ENCODE measurements around the gene LSP1. TPM values are rescaled to one million over a fixed set of nuclear protein-coding genes. Genes with fewer than 3 reads are reported as not detected.

Gene LSP1
- total RNA-seq, 1 donor from 2014 or later, result 2.5 TPM

- Mint-ChIP-seq H3K4me3 (ENCODE audit: unreplicated experiment) (no peak overlapping the region), H3K27me3 (ENCODE audit: unreplicated experiment) (peaks cover under 1% of the 10 kb centered on the region), H3K4me1 (ENCODE audit: low read depth, unreplicated experiment) (no peaks in the 10 kb centered on the region), H3K9me3 (ENCODE audit: unreplicated experiment) (no peaks in the 10 kb centered on the region), H3K36me3 (ENCODE audit: unreplicated experiment) (no peaks in the 10 kb centered on the region), H3K27ac (ENCODE audit: unreplicated experiment) (no peak overlapping the region)
- TF ChIP-seq CTCF (IDR thresholded peaks at IDR 0.05; ENCODE audit: partially characterized antibody, unreplicated experiment), result no peak
- DNase-seq, result no peak
These were observed 35.9 kb downstream of the LSP1 start for GRCh38 chr11:1888811-1889210.

- no peaks in the 10 kb centered on the region for H3K4me1 Mint-ChIP-seq (ENCODE audit: low read depth, unreplicated experiment)
- H3K36me3 Mint-ChIP-seq (ENCODE audit: unreplicated experiment), result no peaks in the 10 kb centered on the region
- no peak for DNase-seq
These were observed 36.5 kb downstream of the LSP1 start for GRCh38 chr11:1889224-1889930.

GRCh38 chr11:1889941-1890855 lies 37.3 kb downstream of the LSP1 start:
- H3K27ac Mint-ChIP-seq (ENCODE audit: unreplicated experiment), result no peak overlapping the region
- no peaks in the 10 kb centered on the region for H3K36me3 Mint-ChIP-seq (ENCODE audit: unreplicated experiment)
- TF ChIP-seq CTCF (IDR thresholded peaks at IDR 0.05; ENCODE audit: partially characterized antibody, unreplicated experiment), result no peak
- peaks cover 2% of the 10 kb centered on the region for H3K9me3 Mint-ChIP-seq (ENCODE audit: unreplicated experiment)
- H3K4me3 Mint-ChIP-seq (ENCODE audit: unreplicated experiment), result no peak overlapping the region
- DNase-seq, result no peak
- H3K4me1 Mint-ChIP-seq (ENCODE audit: low read depth, unreplicated experiment), result no peaks in the 10 kb centered on the region
- no peaks in the 10 kb centered on the region for H3K27me3 Mint-ChIP-seq (ENCODE audit: unreplicated experiment)

More at GRCh38 chr11:1889224-1889930, 36.5 kb downstream of the LSP1 start:
- H3K27ac Mint-ChIP-seq (ENCODE audit: unreplicated experiment), result no peak overlapping the region
- H3K27me3 Mint-ChIP-seq (ENCODE audit: unreplicated experiment), result no peaks in the 10 kb centered on the region
- no peak for TF ChIP-seq CTCF (IDR thresholded peaks at IDR 0.05; ENCODE audit: partially characterized antibody, unreplicated experiment)
- H3K9me3 Mint-ChIP-seq (ENCODE audit: unreplicated experiment), result no peaks in the 10 kb centered on the region
- H3K4me3 Mint-ChIP-seq (ENCODE audit: unreplicated experiment), result no peak overlapping the region

GRCh38 chr11:1890856-1891830 lies 38.3 kb downstream of the LSP1 start:
- no peak overlapping the region for H3K4me3 Mint-ChIP-seq (ENCODE audit: unreplicated experiment)
- no peak overlapping the region for H3K27ac Mint-ChIP-seq (ENCODE audit: unreplicated experiment)
- DNase-seq, result no peak
- H3K27me3 Mint-ChIP-seq (ENCODE audit: unreplicated experiment), result no peaks in the 10 kb centered on the region
- H3K9me3 Mint-ChIP-seq (ENCODE audit: unreplicated experiment), result peaks cover 2% of the 10 kb centered on the region
- no peaks in the 10 kb centered on the region for H3K4me1 Mint-ChIP-seq (ENCODE audit: low read depth, unreplicated experiment)
- no peak for TF ChIP-seq CTCF (IDR thresholded peaks at IDR 0.05; ENCODE audit: partially characterized antibody, unreplicated experiment)
- no peaks in the 10 kb centered on the region for H3K36me3 Mint-ChIP-seq (ENCODE audit: unreplicated experiment)

All from glutamatergic neuron (in vitro differentiated cells).